ENCODE results near the gene CENPM.

CENPM gene

DNA sequence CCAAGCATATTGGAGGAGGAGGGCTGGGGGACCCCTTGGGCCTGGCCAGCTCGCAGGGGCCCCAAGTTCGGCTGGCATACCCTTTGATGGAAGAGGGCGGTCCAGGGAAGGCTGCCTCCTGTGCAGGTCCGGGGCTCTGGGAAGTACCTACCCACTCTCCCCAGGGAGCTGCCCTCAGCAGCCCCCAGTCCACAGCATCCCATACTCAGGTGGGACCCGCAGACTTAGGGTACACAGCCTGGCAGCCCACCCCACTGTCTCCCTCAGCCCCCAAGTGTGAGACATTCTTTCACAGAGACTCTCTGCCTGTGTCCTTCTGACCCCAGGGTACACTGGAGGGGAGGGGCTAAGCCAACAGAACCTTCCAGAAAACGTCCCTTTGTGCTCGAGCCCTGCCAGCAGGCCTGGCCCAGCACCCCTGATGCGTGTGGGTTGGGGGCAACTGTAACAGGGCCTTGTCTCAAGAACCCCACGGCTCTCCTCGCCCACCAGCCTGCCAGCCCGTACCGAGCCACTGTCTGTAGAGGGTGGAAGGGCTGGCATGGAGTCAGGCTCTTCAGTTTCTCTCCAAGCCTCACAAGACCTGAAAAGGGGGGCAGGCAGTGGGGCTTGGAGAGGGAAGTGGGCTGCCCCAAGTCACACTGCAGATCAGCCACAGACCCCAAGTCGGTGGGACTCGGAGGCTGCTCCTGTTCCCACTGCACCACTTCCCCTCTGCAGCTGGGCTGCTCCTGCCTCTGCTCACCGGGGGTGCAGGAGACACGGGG, 13.4 kb downstream of the CENPM start:
- no peak overlapping the region for H3K4me3 ChIP-seq (replicated peaks; ENCODE audit: low read depth, low read length)
- TF ChIP-seq, protein P1, sequence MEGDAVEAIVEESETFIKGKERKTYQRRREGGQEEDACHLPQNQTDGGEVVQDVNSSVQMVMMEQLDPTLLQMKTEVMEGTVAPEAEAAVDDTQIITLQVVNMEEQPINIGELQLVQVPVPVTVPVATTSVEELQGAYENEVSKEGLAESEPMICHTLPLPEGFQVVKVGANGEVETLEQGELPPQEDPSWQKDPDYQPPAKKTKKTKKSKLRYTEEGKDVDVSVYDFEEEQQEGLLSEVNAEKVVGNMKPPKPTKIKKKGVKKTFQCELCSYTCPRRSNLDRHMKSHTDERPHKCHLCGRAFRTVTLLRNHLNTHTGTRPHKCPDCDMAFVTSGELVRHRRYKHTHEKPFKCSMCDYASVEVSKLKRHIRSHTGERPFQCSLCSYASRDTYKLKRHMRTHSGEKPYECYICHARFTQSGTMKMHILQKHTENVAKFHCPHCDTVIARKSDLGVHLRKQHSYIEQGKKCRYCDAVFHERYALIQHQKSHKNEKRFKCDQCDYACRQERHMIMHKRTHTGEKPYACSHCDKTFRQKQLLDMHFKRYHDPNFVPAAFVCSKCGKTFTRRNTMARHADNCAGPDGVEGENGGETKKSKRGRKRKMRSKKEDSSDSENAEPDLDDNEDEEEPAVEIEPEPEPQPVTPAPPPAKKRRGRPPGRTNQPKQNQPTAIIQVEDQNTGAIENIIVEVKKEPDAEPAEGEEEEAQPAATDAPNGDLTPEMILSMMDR (IDR thresholded peaks at IDR 0.05; ENCODE audit: low read length, missing control alignments) = no peak

DNA sequence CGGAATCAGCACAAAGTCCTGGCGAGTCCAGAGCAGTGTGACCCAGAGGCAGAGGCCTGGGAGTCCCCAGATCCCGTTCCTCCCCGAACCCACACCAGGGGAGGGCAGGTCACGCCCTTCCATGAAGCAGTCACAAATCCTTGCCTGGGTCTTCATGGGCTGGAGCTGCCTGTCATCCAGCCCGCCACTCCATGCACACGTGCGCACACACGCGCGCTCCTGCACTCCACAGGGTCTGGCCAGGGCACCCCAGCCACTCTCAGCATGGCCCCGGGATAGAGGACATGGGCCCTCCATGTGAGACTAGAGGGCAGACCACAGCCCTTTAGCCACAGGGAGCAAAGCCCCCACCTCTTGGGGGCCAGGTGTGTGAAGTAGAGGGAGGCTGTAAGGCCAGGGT, 14.6 kb downstream of the CENPM start:
- H3K4me3 ChIP-seq (replicated peaks; ENCODE audit: low read depth, low read length) = no peak overlapping the region
- TF ChIP-seq, protein P1 (IDR thresholded peaks at IDR 0.05; ENCODE audit: low read length, missing control alignments) = no peak
- no peak for DNase-seq (ENCODE audit: low read depth)

More for the DNA sequence above, 13.4 kb downstream of the CENPM start:
- no peak for DNase-seq (ENCODE audit: low read depth)

DNA sequence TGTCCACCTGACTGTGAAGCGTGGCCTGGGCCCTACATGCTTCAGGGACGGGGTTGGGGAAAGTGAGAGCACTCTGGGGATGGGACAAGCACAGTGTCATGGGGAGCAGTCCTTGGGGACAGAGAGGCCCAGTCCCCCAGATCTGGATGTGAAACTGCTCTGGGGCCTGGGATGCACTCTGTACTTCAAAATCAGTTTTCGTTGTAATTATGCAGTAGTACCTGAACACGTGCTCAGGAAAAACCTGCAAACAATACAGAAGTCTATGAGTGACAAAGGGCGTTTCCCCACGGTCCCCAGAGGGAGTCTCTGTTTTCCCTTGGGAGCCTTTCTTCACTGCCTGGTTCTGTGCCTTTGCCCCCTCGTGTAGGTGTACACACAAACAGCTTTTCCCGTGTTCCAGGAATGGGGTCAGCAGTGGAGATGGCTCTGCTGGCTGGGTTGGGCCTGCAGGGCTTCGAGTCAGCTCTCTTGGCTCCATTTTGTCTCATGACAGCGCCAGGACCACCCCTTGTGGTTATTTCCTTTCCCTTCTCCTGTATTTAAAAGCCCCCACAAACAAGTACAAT, 15.2 kb downstream of the CENPM start:
- DNase-seq (ENCODE audit: low read depth) = no peak
- TF ChIP-seq, protein P1 (IDR thresholded peaks at IDR 0.05; ENCODE audit: low read length, missing control alignments) = no peak
- H3K4me3 ChIP-seq (replicated peaks; ENCODE audit: low read depth, low read length) = no peak overlapping the region

DNA sequence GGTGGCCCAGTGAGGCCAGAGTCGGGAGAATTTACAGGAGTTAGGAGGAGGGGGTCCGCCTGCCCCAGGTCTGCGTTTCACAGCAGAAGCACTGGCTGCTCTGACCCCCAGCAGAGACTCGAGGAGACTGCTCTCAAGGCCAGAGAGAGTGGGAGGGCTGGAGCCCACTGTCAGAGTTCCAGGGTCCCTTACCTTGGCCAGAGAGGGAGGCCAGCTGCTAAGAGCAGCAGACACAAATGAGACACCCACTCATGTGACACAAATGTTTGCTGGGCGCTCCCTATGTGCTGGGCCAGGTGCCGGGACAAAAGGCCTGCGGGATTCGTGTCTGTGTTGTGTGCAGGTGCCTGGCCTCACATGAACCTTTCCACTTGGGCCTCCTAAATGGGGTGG, 17.5 kb downstream of the CENPM start:
- H3K4me3 ChIP-seq (replicated peaks; ENCODE audit: low read depth, low read length) = no peak overlapping the region
- no peak for DNase-seq (ENCODE audit: low read depth)
- TF ChIP-seq, protein P1 (IDR thresholded peaks at IDR 0.05; ENCODE audit: low read length, missing control alignments) = no peak

DNA sequence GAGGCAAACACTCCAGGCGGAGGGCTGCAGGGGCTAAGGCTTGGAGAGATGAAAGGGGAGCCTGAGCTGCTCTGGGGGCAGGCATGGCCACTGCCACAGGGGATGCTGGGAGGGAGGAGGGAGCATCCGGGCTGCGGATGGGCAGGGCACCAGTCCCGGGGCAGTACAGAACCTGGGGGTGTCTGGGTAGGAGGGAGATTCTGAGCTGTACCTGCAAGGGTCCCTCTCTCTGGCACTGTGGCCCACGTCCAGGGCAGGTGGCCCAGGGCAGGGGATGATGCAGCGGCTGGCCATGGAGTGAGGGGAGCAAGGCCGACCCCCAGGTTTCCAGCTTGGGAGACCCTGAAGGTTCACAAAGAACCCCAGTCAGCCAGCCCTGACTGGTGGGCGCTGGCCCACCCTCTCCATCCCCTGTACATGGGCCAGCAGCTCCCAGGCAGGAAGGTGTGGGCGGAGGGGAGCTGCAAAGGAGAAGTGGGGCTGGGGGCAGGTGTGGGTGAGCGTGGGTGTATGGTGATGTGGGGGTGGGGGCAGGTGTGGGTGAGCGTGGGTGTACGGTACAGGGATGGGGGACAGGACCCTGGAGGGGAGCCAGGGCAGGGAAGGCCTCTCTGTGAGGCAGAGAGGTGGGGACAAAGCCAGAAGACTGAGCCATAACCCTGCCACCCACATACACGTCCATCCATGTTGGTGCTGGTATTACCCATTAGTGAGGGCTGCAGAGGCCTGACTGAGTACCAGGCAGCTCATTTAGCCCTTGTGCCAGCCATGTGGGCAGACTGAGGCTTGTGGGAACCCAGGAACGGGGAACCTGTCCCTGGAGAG, 18.1 kb downstream of the CENPM start:
- TF ChIP-seq, protein P1 (IDR thresholded peaks at IDR 0.05; ENCODE audit: low read length, missing control alignments) = no peak
- no peak overlapping the region for H3K4me3 ChIP-seq (replicated peaks; ENCODE audit: low read depth, low read length)
- no peak for DNase-seq (ENCODE audit: low read depth)

DNA sequence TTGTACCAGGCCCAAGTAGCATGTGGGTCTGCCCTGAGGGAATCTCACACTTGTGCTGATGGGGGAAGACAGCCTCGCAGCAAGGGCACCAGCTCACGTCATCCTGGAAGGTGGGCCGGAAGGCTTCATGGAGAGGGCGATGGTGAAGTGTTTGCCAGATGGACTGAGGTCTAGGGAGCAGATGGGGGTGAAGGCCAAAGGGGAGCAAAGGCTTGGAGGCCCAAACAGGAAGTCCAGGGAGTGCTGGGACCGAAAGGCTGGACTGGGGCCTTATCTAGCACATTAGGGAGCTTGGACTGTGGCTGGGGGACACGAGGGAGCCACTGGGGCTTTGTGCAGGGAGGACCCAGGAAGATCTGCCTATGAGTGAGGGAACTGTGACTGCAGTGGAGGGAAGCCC, 19.1 kb downstream of the CENPM start:
- DNase-seq (ENCODE audit: low read depth) = no peak
- H3K4me3 ChIP-seq (replicated peaks; ENCODE audit: low read depth, low read length) = no peak overlapping the region
- TF ChIP-seq, protein P1 (IDR thresholded peaks at IDR 0.05; ENCODE audit: low read length, missing control alignments) = no peak

All from fibroblast of pulmonary artery (primary cell).